HepG2 (cell line): ENCODE measurements around the gene KIZ.

Source experiments
- MBD4 ChIP-seq: IDR thresholded peaks from 2 replicates; pipeline ENCODE4 v1.6.1; 2012; ENCODE audit warnings: low read length, inconsistent platforms, borderline replicate concordance
- POLR2A ChIP-seq, 2 experiments: IDR thresholded peaks; 2 replicates each; pipeline ENCODE4 v1.6.1; 2011; ENCODE audit warnings: low read depth in 2 of 2, low read length in 2 of 2, mild to moderate bottlenecking in 1 of 2, moderate library complexity in 1 of 2; ENCODE audit not compliant: insufficient read depth in 1 of 2
- SP140L ChIP-seq: sonication (generic); formaldehyde crosslinking; IDR thresholded peaks from 2 replicates; pipeline ENCODE4 v1.4.0; 2020; ENCODE audit warnings: missing genetic modification reagents, borderline replicate concordance
- ZNF20 ChIP-seq: sonication (generic); formaldehyde crosslinking; IDR thresholded peaks from 2 replicates; pipeline ENCODE4 v1.4.0; 2020; ENCODE audit warnings: mild to moderate bottlenecking, moderate library complexity, missing genetic modification reagents
- ZNF792 ChIP-seq: IDR thresholded peaks from 2 replicates; pipeline ENCODE4 v1.6.1; 2016
- ZSCAN12 ChIP-seq: sonication (generic); formaldehyde crosslinking; IDR thresholded peaks from 2 replicates; pipeline ENCODE4 v1.9.0; 2021; ENCODE audit warnings: mild to moderate bottlenecking, missing genetic modification reagents
- TF ChIP-seq, protein P1 (sequence below): sonication (generic); formaldehyde crosslinking; IDR thresholded peaks from 2 replicates; pipeline ENCODE4 v1.5.0; 2020; ENCODE audit warnings: mild to moderate bottlenecking, missing genetic modification reagents, moderate library complexity

GRCh38 chr20:21270806-21271205, 144.9 kb downstream of the KIZ start:
- TF ChIP-seq MBD4, result no peak
- no peak for TF ChIP-seq POLR2A (IDR thresholded peaks at IDR 0.05; ENCODE audit: insufficient read depth in 1 of 2, low read depth in 2 of 2, low read length in 2 of 2)
- TF ChIP-seq, protein P1, sequence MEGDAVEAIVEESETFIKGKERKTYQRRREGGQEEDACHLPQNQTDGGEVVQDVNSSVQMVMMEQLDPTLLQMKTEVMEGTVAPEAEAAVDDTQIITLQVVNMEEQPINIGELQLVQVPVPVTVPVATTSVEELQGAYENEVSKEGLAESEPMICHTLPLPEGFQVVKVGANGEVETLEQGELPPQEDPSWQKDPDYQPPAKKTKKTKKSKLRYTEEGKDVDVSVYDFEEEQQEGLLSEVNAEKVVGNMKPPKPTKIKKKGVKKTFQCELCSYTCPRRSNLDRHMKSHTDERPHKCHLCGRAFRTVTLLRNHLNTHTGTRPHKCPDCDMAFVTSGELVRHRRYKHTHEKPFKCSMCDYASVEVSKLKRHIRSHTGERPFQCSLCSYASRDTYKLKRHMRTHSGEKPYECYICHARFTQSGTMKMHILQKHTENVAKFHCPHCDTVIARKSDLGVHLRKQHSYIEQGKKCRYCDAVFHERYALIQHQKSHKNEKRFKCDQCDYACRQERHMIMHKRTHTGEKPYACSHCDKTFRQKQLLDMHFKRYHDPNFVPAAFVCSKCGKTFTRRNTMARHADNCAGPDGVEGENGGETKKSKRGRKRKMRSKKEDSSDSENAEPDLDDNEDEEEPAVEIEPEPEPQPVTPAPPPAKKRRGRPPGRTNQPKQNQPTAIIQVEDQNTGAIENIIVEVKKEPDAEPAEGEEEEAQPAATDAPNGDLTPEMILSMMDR (CRISPR knock-in tag), result no peak
- TF ChIP-seq SP140L (CRISPR knock-in tag), result no peak
- no peak for TF ChIP-seq ZSCAN12 (CRISPR knock-in tag)
- no peak for TF ChIP-seq ZNF20
- no peak for TF ChIP-seq ZNF792 (CRISPR knock-in tag)
